Measurements from ENCODE around the gene NBPF4. TPM values are rescaled to one million over a fixed set of nuclear protein-coding genes. Genes with fewer than 3 reads are reported as not detected.

The NBPF4 gene
- total RNA-seq, 1 experiment from 2014 or later = not detected

DNA sequence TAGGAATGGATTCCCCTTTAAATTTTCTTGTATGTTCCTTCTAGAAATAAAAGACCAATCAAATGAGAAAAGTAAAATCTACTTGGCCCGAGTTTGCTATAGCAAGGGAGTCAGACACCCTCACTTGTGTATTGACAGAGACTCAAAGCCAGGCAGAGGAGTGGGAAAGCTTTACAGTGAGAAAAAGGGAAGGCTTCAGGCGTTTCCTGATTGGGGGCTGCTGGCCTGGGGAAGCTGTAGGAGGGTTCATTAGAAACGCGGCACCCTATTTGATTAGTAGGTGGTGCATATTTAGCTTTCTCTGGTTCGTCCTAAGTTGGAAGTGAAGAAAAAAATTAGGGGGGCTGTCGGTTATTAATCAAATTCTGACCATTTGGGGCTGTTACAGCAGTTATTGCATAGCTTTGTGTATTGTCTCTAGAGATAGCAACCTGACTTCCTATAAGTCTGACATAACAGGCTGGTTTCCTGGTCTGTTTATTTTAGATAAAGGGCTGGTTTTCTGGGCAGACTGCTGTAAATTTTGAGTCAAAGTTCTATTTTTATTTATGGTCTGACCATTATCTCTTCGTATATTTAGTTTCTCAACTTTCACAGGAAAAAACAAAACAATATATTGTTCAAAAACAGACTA, 53.8 kb downstream of the NBPF4 start:
- H3K27ac Mint-ChIP-seq (ENCODE audit: unreplicated experiment) = no peak overlapping the region
- no peaks in the 10 kb centered on the region for H3K9me3 Mint-ChIP-seq (ENCODE audit: low read depth, unreplicated experiment)
- DNase-seq = no peak
- CTCF ChIA-PET = no interaction called here
- no peaks in the 10 kb centered on the region for H3K27me3 Mint-ChIP-seq (ENCODE audit: unreplicated experiment)
- no peaks in the 10 kb centered on the region for H3K4me1 Mint-ChIP-seq (ENCODE audit: low read depth, unreplicated experiment)
- TSS peak; percentile 21 for BruUV-seq (replicated peaks)
- TF ChIP-seq, protein P1, sequence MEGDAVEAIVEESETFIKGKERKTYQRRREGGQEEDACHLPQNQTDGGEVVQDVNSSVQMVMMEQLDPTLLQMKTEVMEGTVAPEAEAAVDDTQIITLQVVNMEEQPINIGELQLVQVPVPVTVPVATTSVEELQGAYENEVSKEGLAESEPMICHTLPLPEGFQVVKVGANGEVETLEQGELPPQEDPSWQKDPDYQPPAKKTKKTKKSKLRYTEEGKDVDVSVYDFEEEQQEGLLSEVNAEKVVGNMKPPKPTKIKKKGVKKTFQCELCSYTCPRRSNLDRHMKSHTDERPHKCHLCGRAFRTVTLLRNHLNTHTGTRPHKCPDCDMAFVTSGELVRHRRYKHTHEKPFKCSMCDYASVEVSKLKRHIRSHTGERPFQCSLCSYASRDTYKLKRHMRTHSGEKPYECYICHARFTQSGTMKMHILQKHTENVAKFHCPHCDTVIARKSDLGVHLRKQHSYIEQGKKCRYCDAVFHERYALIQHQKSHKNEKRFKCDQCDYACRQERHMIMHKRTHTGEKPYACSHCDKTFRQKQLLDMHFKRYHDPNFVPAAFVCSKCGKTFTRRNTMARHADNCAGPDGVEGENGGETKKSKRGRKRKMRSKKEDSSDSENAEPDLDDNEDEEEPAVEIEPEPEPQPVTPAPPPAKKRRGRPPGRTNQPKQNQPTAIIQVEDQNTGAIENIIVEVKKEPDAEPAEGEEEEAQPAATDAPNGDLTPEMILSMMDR (IDR thresholded peaks at IDR 0.05; ENCODE audit: unreplicated experiment) = no peak
- intact Hi-C loops (cut with micrococcal nuclease; ENCODE audit: unreplicated experiment) = no loop called here
- H3K4me3 Mint-ChIP-seq (ENCODE audit: low read depth, unreplicated experiment) = no peak overlapping the region
- peaks cover 24% of the 10 kb centered on the region for H3K36me3 Mint-ChIP-seq (ENCODE audit: insufficient read depth, unreplicated experiment)

DNA sequence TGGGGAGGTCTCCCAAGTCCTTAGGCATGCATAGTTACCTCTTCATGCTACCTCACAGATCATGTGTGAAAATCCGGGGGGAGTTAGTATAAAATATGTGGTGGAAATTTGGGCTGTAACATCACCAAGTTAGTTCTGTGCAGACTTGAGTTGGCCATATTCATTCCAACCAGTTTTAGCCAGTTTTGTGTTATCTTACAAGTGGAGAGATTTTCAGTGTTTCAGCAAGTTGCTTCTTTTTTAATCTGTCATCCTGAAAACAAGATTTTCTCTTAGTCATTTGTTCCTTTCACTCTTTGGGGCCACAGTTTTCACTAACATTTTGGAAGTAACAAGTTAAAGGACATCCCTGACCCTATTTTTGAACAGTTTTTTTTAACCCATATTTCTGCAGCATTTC, 55.1 kb downstream of the NBPF4 start:
- no peak overlapping the region for H3K4me3 Mint-ChIP-seq (ENCODE audit: low read depth, unreplicated experiment)
- BruUV-seq (replicated peaks) = no TSS peak
- CTCF ChIA-PET = no interaction called here
- H3K9me3 Mint-ChIP-seq (ENCODE audit: low read depth, unreplicated experiment) = no peaks in the 10 kb centered on the region
- TF ChIP-seq, protein P1 (IDR thresholded peaks at IDR 0.05; ENCODE audit: unreplicated experiment) = no peak
- no peaks in the 10 kb centered on the region for H3K4me1 Mint-ChIP-seq (ENCODE audit: low read depth, unreplicated experiment)
- intact Hi-C loops (cut with micrococcal nuclease; ENCODE audit: unreplicated experiment) = no loop called here
- H3K36me3 Mint-ChIP-seq (ENCODE audit: insufficient read depth, unreplicated experiment) = peaks cover 24% of the 10 kb centered on the region
- H3K27me3 Mint-ChIP-seq (ENCODE audit: unreplicated experiment) = no peaks in the 10 kb centered on the region
- no peak for DNase-seq
- H3K27ac Mint-ChIP-seq (ENCODE audit: unreplicated experiment) = no peak overlapping the region

GRCh38 chr1:108182959-108183700, 60.7 kb downstream of the NBPF4 start:
- intact Hi-C loops (cut with micrococcal nuclease; ENCODE audit: unreplicated experiment) = no loop called here
- Mint-ChIP-seq H3K27me3 (ENCODE audit: unreplicated experiment) (no peaks in the 10 kb centered on the region), H3K4me1 (ENCODE audit: low read depth, unreplicated experiment) (peaks cover 9% of the 10 kb centered on the region), H3K9me3 (ENCODE audit: low read depth, unreplicated experiment) (no peaks in the 10 kb centered on the region), H3K4me3 (ENCODE audit: low read depth, unreplicated experiment) (no peak overlapping the region), H3K27ac (ENCODE audit: unreplicated experiment) (peak overlapping the region; percentile 66), H3K36me3 (ENCODE audit: insufficient read depth, unreplicated experiment) (peaks cover 37% of the 10 kb centered on the region)
- no TSS peak for BruUV-seq (replicated peaks)
- CTCF ChIA-PET = no interaction called here
- DNase-seq = no peak
- TF ChIP-seq, protein P1 (IDR thresholded peaks at IDR 0.05; ENCODE audit: unreplicated experiment) = no peak

- H3K4me1 Mint-ChIP-seq (ENCODE audit: low read depth, unreplicated experiment) = peaks cover 9% of the 10 kb centered on the region
- CTCF ChIA-PET = no interaction called here
- peaks cover 11% of the 10 kb centered on the region for H3K9me3 Mint-ChIP-seq (ENCODE audit: low read depth, unreplicated experiment)
- H3K36me3 Mint-ChIP-seq (ENCODE audit: insufficient read depth, unreplicated experiment) = peaks cover 39% of the 10 kb centered on the region
- no TSS peak for BruUV-seq (replicated peaks)
- intact Hi-C loops (cut with micrococcal nuclease; ENCODE audit: unreplicated experiment) = no loop called here
- DNase-seq = no peak
- no peak overlapping the region for H3K27ac Mint-ChIP-seq (ENCODE audit: unreplicated experiment)
- TF ChIP-seq, protein P1 (IDR thresholded peaks at IDR 0.05; ENCODE audit: unreplicated experiment) = no peak
- H3K4me3 Mint-ChIP-seq (ENCODE audit: low read depth, unreplicated experiment) = no peak overlapping the region
- no peaks in the 10 kb centered on the region for H3K27me3 Mint-ChIP-seq (ENCODE audit: unreplicated experiment)
These were observed 64.9 kb downstream of the NBPF4 start for GRCh38 chr1:108179018-108179417.

Other genes starting within 250 kb of the NBPF4 start
- 40.7 and 41.0 TPM in 2 replicates for gene SLC25A24, start 43.7 kb downstream of the NBPF4 start, total RNA-seq (2022)
- not detected in 2 replicates for gene NBPF6, start 206.3 kb upstream of the NBPF4 start, total RNA-seq (2022)

Measured in Calu3 (cell line).